Left lung (tissue), 10 donors: ENCODE measurements around the gene TCL1A. TPM values are rescaled to one million over a fixed set of nuclear protein-coding genes. Genes with fewer than 3 reads are reported as not detected.

Source experiments
- ATAC-seq: fragments of 200-7000 bp; cut with Tn5 transposase; one replicate; pipeline ENCODE4 v1.9.1; 2020; ENCODE audit warnings: moderate library complexity
- DNase-seq, 4 donors: peaks; one replicate each; pipeline ENCODE4 v3.0.0-alpha.2; 2013 to 2020
- H3K27ac ChIP-seq, 2 donors: fragments of 200-600 bp; sonication (generic) in 1 of 2; one replicate each; pipeline versions ENCODE4 v1.5.0 to v1.8.0; 2020 to 2021
- H3K27me3 ChIP-seq, 2 donors: fragments of 200-600 bp; sonication (generic) in 1 of 2; one replicate each; pipeline versions ENCODE4 v1.5.0 to v1.8.0; 2020 to 2021
- H3K36me3 ChIP-seq, 2 donors: fragments of 200-600 bp; sonication (generic) in 1 of 2; one replicate each; pipeline versions ENCODE4 v1.5.0 to v1.8.0; 2020 to 2021
- H3K4me1 ChIP-seq, 2 donors: fragments of 200-600 bp; one replicate each; pipeline ENCODE4 v1.8.0; 2021
- H3K4me3 ChIP-seq, 2 donors: fragments of 200-600 bp; sonication (generic) in 1 of 2; one replicate each; pipeline versions ENCODE4 v1.5.0 to v1.8.0; 2020 to 2021; ENCODE audit warnings: mild to moderate bottlenecking in 1 of 2
- H3K9me3 ChIP-seq, 2 donors: fragments of 200-600 bp; sonication (generic) in 1 of 2; one replicate each; pipeline versions ENCODE4 v1.5.0 to v1.8.0; 2020 to 2021
- intact Hi-C, 2 donors: fragments of 100-400 bp; cut with DNase I; formaldehyde crosslinking; loops; one replicate each; pipeline versions ENCODE4 v1.11.2 to v1.14.2; 2022
- polyA plus RNA-seq, 6 donors: library from polyadenylated mRNA; unstranded; fragments of 120-200 nt; gene quantifications; one replicate each; pipeline ENCODE4 v1.2.1, GENCODE V29; 2013; ENCODE audit not compliant: insufficient read length in 6 of 6
- total RNA-seq, 2 donors: library from RNA; stranded (reverse); fragmentation: NEBNext Ultra II Directional; extraction: Animal tissue kit (Norgen Biotek cat#: 25700); gene quantifications; one replicate each; pipeline ENCODE4 v1.2.1, GENCODE V29; 2021
- TF ChIP-seq, protein P1 (sequence below), 2 donors: fragments of 200-600 bp; sonication (generic) in 1 of 2; IDR thresholded peaks; one replicate each; pipeline versions ENCODE4 v1.5.0 to v1.8.0; 2021; ENCODE audit warnings: antibody characterized with exemption in 2 of 2
- donor health status: DM: no; HTN: yes; CAD: no.
- donor health status: DM: no; HTN: no; CAD: no.

Gene TCL1A
- total and polyA plus RNA-seq, 8 donors = 0.80 to 1.7 (median 1.2) TPM; not detected in 2

DNA sequence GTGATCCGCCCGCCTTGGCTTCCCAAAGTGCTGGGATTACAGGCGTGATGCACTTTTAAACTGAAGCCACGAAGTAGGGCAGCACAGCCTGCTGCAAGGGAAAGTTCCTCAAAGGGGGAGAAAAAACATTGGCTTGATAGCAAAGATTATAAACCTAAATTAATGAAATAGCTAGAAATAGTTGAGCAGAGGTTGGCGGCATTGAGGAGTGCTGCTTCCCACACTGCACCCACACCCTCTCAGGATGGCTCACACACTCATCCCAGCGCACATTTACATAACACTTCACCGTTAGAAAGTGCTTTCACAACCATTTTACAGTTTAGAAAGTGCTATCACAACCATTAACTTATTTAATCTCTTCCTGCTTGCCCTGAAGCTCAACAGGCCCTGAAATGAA lies 44.4 kb upstream of the TCL1A start:
- intact Hi-C loops = no loop called here

DNA sequence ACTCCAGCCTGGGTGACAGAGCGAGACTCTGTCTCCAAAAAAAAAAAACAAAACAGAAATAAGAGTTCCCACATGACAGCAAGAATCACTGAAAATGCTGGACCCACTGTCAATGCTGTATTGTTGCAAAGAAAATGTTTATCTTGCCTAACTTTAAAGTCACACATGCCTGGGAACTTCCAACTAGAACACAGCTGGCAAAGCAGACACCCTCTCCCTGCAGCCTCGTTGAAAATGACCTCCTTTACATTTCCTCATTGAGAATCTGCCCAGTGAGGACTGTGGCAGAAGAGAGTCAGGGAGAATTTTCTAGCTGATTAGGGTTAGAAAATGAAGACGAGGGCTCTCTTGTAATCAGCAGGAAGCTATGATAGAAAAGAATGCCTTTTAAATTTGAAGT lies 42.8 kb upstream of the TCL1A start:
- ATAC-seq (no peak), DNase-seq (no peak)
- H3K4me3 ChIP-seq = no peak overlapping the region
- intact Hi-C loops = no loop called here
- no peaks in the 10 kb centered on the region for H3K36me3 ChIP-seq
- TF ChIP-seq, protein P1, sequence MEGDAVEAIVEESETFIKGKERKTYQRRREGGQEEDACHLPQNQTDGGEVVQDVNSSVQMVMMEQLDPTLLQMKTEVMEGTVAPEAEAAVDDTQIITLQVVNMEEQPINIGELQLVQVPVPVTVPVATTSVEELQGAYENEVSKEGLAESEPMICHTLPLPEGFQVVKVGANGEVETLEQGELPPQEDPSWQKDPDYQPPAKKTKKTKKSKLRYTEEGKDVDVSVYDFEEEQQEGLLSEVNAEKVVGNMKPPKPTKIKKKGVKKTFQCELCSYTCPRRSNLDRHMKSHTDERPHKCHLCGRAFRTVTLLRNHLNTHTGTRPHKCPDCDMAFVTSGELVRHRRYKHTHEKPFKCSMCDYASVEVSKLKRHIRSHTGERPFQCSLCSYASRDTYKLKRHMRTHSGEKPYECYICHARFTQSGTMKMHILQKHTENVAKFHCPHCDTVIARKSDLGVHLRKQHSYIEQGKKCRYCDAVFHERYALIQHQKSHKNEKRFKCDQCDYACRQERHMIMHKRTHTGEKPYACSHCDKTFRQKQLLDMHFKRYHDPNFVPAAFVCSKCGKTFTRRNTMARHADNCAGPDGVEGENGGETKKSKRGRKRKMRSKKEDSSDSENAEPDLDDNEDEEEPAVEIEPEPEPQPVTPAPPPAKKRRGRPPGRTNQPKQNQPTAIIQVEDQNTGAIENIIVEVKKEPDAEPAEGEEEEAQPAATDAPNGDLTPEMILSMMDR (IDR thresholded peaks at IDR 0.05) = no peak
- H3K9me3 ChIP-seq = no peaks in the 10 kb centered on the region
- no peak overlapping the region for H3K27ac ChIP-seq
- H3K4me1 ChIP-seq = no peaks in the 10 kb centered on the region
- H3K27me3 ChIP-seq = peaks cover 0 to 17% of the 10 kb centered on the region in 2 donors

More for the DNA sequence above, 44.4 kb upstream of the TCL1A start:
- no peaks in the 10 kb centered on the region for H3K4me1 ChIP-seq
- H3K4me3 ChIP-seq = no peak overlapping the region
- no peak overlapping the region for H3K27ac ChIP-seq
- H3K9me3 ChIP-seq = no peaks in the 10 kb centered on the region
- DNase-seq (no peak), ATAC-seq (no peak)
- no peaks in the 10 kb centered on the region for H3K36me3 ChIP-seq
- H3K27me3 ChIP-seq = peaks cover 0 to 24% of the 10 kb centered on the region in 2 donors
- TF ChIP-seq, protein P1 (IDR thresholded peaks at IDR 0.05) = no peak

DNA sequence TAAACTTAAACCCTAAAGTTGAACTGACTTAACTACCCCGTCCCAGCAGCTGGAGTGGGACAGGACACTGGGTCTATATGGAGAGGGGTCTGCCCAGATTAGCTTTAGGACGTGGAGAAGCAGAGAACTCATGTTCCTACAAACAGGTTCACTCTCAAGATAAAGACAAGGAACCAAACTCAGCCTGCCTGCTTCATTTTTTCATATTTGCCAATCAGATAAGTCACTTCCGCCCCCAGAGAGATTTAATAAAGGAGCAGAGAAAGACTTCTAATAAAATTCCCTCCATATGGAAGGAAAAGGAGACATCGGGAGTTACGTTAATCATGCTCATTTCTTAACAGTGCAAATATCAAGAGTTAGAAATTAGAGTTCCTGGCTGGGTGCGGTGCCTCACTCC lies 42.2 kb upstream of the TCL1A start:
- intact Hi-C loops = no loop called here
- TF ChIP-seq, protein P1 (IDR thresholded peaks at IDR 0.05) = no peak
- DNase-seq = no peak
- Histone ChIP-seq H3K27me3 (peaks cover 0 to 15% of the 10 kb centered on the region in 2 donors), H3K9me3 (no peaks in the 10 kb centered on the region), H3K4me3 (no peak overlapping the region), H3K4me1 (no peaks in the 10 kb centered on the region), H3K36me3 (no peaks in the 10 kb centered on the region), H3K27ac (no peak overlapping the region)
- no peak for ATAC-seq

DNA sequence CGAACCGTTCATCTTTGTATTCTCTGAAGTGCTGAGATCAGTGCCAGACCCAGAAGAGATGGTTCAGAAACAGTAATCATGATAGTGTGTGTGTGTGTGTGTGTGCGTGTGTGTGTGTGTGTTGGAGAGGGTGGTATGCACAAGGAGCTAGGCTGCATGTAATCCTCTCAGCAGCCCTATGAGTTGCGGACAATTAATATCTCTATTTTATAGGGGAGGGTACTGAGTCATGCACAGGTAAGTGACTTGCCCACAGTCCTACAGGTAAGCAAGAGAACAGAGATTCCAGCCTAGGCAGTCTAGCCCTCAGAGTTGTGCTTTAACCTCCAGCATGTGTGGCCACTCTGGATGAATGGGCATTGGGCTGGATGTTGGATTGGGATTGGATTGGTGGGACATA lies 27.9 kb upstream of the TCL1A start:
- no peak for DNase-seq
- TF ChIP-seq, protein P1 (IDR thresholded peaks at IDR 0.05) = no peak
- Histone ChIP-seq H3K4me3 (no peak overlapping the region), H3K9me3 (no peaks in the 10 kb centered on the region), H3K27me3 (no peaks in the 10 kb centered on the region), H3K36me3 (no peaks in the 10 kb centered on the region), H3K4me1 (no peaks in the 10 kb centered on the region), H3K27ac (no peak overlapping the region)
- intact Hi-C loops = no loop called here
- ATAC-seq = no peak

DNA sequence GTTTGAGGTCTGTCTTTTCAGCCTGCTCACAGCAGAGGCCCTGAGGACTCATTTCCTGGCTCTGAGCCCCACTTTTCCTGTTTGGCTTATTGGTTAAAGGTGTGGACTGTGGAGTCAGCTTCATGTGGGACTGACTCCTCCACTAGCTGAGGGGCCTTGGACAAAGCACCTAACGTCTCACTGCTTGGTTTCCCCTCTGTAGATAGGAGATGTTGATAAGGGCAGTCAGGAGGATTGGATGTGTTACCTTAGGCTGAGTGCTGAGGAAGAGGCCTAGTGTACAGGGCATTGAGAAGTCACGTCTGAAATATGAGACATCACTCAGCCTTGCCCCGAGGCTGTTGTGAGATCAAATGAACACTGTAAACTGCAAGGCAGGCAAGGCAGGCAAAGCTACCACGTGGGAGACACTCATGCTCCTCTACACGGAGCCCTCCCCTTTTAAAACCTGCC lies 27.1 kb upstream of the TCL1A start:
- TF ChIP-seq, protein P1 (IDR thresholded peaks at IDR 0.05) = no peak

More for the DNA sequence above, 27.1 kb upstream of the TCL1A start:
- no peak for ATAC-seq
- H3K4me1 ChIP-seq = no peaks in the 10 kb centered on the region
- intact Hi-C loops = no loop called here
- no peak overlapping the region for H3K27ac ChIP-seq
- no peak overlapping the region for H3K4me3 ChIP-seq
- H3K9me3 ChIP-seq = no peaks in the 10 kb centered on the region
- no peaks in the 10 kb centered on the region for H3K27me3 ChIP-seq
- no peaks in the 10 kb centered on the region for H3K36me3 ChIP-seq
- peak in 1 of 4 donors; percentile 17 for DNase-seq
